Liver (tissue), 9 donors: ENCODE results near the gene MGAT5. TPM values are rescaled to one million over a fixed set of nuclear protein-coding genes. Genes with fewer than 3 reads are reported as not detected.

ENCODE experiments used
- DNase-seq: peaks from one replicate; pipeline ENCODE4 v3.0.0-alpha.2; 2017; ENCODE audit warnings: low spot score
- H3K27ac ChIP-seq, 2 donors: one replicate each; pipeline ENCODE4 v1.7.0; 2013; ENCODE audit warnings: inconsistent platforms in 2 of 2, low read length in 2 of 2, control low read depth in 1 of 2, low read depth in 1 of 2, mild to moderate bottlenecking in 1 of 2
- H3K27me3 ChIP-seq, 4 donors: one replicate each; pipeline versions ENCODE4 v1.6.1 to v1.7.0; 2013; ENCODE audit warnings: low read length in 3 of 4, inconsistent platforms in 1 of 4, mild to moderate bottlenecking in 1 of 4, moderate library complexity in 1 of 4; ENCODE audit not compliant: control insufficient read depth in 4 of 4, insufficient read depth in 4 of 4
- H3K36me3 ChIP-seq, 4 donors: one replicate each; pipeline versions ENCODE4 v1.6.1 to v1.7.0; 2013; ENCODE audit warnings: low read length in 3 of 4, mild to moderate bottlenecking in 3 of 4, low read depth in 1 of 4, moderate library complexity in 1 of 4; ENCODE audit not compliant: control insufficient read depth in 4 of 4, insufficient read depth in 3 of 4
- H3K4me1 ChIP-seq, 4 donors: one replicate each; pipeline versions ENCODE4 v1.6.1 to v1.7.0; 2013; ENCODE audit warnings: low read length in 3 of 4, mild to moderate bottlenecking in 3 of 4, moderate library complexity in 1 of 4; ENCODE audit not compliant: control insufficient read depth in 4 of 4, insufficient read depth in 4 of 4
- H3K4me3 ChIP-seq, 3 donors: one replicate each; pipeline versions ENCODE4 v1.6.1 to v1.7.0; 2013; ENCODE audit warnings: low read length in 3 of 3, control low read depth in 1 of 3, low read depth in 1 of 3, mild to moderate bottlenecking in 1 of 3
- H3K9ac ChIP-seq, 2 donors: one replicate each; pipeline ENCODE4 v1.7.0; 2013; ENCODE audit warnings: low read length in 2 of 2, mild to moderate bottlenecking in 2 of 2, moderate library complexity in 2 of 2, control low read depth in 1 of 2, low read depth in 1 of 2
- H3K9me3 ChIP-seq, 4 donors: one replicate each; pipeline versions ENCODE4 v1.6.1 to v1.7.0; 2013; ENCODE audit warnings: low read length in 3 of 4; ENCODE audit not compliant: control insufficient read depth in 4 of 4
- ATF3 ChIP-seq: IDR thresholded peaks from 2 replicates; pipeline ENCODE4 v1.6.1; 2016; ENCODE audit warnings: antibody characterized with exemption
- EGR1 ChIP-seq, 2 donors: IDR thresholded peaks; 2 replicates each; pipeline ENCODE4 v1.6.1; 2016 to 2018; ENCODE audit warnings: antibody characterized with exemption in 2 of 2, low read depth in 2 of 2
- FOXA1 ChIP-seq: IDR thresholded peaks from 2 replicates; pipeline ENCODE4 v1.6.1; 2016; ENCODE audit warnings: antibody characterized with exemption
- FOXA2 ChIP-seq: IDR thresholded peaks from 2 replicates; pipeline ENCODE4 v1.6.1; 2016; ENCODE audit warnings: antibody characterized with exemption
- GABPA ChIP-seq, 2 donors: IDR thresholded peaks in 1 of 2; conservative IDR thresholded peaks in 1 of 2; 2 replicates each; pipeline ENCODE4 v1.6.1; 2016; ENCODE audit warnings: antibody characterized with exemption in 2 of 2, mild to moderate bottlenecking in 1 of 2, moderate library complexity in 1 of 2
- HNF4A ChIP-seq, 2 donors: conservative IDR thresholded peaks; 2 replicates each; pipeline ENCODE4 v1.6.1; 2016; ENCODE audit warnings: antibody characterized with exemption in 2 of 2, mild to moderate bottlenecking in 2 of 2
- HNF4G ChIP-seq: IDR thresholded peaks from 2 replicates; pipeline ENCODE4 v1.6.1; 2016; ENCODE audit warnings: antibody characterized with exemption
- JUND ChIP-seq, 2 donors: IDR thresholded peaks; 2 replicates each; pipeline ENCODE4 v1.6.1; 2016; ENCODE audit warnings: antibody characterized with exemption in 2 of 2
- MAX ChIP-seq: IDR thresholded peaks from 2 replicates; pipeline ENCODE4 v1.6.1; 2016; ENCODE audit warnings: antibody characterized with exemption
- NR2F2 ChIP-seq: IDR thresholded peaks from 2 replicates; pipeline ENCODE4 v1.6.1; 2016; ENCODE audit warnings: antibody characterized with exemption
- RAD21 ChIP-seq, 2 donors: IDR thresholded peaks; 2 replicates each; pipeline ENCODE4 v1.6.1; 2016; ENCODE audit warnings: antibody characterized with exemption in 2 of 2, mild to moderate bottlenecking in 2 of 2
- REST ChIP-seq: IDR thresholded peaks from 2 replicates; pipeline ENCODE4 v1.6.1; 2016; ENCODE audit warnings: antibody characterized with exemption, mild to moderate bottlenecking
- RXRA ChIP-seq, 2 donors: IDR thresholded peaks; 2 replicates each; pipeline ENCODE4 v1.6.1; 2017 to 2018; ENCODE audit warnings: antibody characterized with exemption in 2 of 2, mild to moderate bottlenecking in 1 of 2
- SP1 ChIP-seq: IDR thresholded peaks from 2 replicates; pipeline ENCODE4 v1.6.1; 2018; ENCODE audit warnings: antibody characterized with exemption, mild to moderate bottlenecking
- TAF1 ChIP-seq: conservative IDR thresholded peaks from 2 replicates; pipeline ENCODE4 v1.6.1; 2016; ENCODE audit warnings: antibody characterized with exemption, mild to moderate bottlenecking
- YY1 ChIP-seq: IDR thresholded peaks from 2 replicates; pipeline ENCODE4 v1.6.1; 2016; ENCODE audit warnings: antibody characterized with exemption, mild to moderate bottlenecking
- ZBTB33 ChIP-seq: IDR thresholded peaks from 2 replicates; pipeline ENCODE4 v1.6.1; 2016; ENCODE audit warnings: antibody characterized with exemption
- WGBS: extraction: QIAGEN DNeasy Blood & Tissue Kit; methylation state at CpG from one replicate; pipeline ENCODE4 v1.1.7; 2013; 5-methylcytosine and 5-hydroxymethylcytosine counted together
- polyA plus RNA-seq, 2 donors: library from polyadenylated mRNA; stranded (reverse) in 1 of 2; unstranded in 1 of 2; fragments of 200-250 nt in 1 of 2; fragments of >200 nt in 1 of 2; fragmentation: Nextera tagmentation in 1 of 2; extraction: Ambion mirVana in 1 of 2; gene quantifications; one replicate each; pipeline versions ENCODE4 v1.2.1 to v1.2.3, GENCODE V29; 2013 to 2015
- total RNA-seq, 2 donors: library from RNA; depleted of rRNA; stranded (reverse); fragments of >200 nt; gene quantifications; one replicate each; pipeline ENCODE4 v1.2.3, GENCODE V29; 2014
- TF ChIP-seq, protein P1 (sequence below): fragments of 150-350 bp; IDR thresholded peaks from 2 replicates; pipeline ENCODE4 v1.5.1; 2017; ENCODE audit warnings: improper control_type of control experiment, low read depth, low read length; ENCODE audit not compliant: missing input control
- donor health status: healthy.
- donor health status: healthy.
- donor health status: healthy.
- donor health status: healthy.
- donor health status: healthy.

The MGAT5 gene
- total and polyA plus RNA-seq, 4 donors = 1.8 to 12.7 (median 5.6) TPM

DNA sequence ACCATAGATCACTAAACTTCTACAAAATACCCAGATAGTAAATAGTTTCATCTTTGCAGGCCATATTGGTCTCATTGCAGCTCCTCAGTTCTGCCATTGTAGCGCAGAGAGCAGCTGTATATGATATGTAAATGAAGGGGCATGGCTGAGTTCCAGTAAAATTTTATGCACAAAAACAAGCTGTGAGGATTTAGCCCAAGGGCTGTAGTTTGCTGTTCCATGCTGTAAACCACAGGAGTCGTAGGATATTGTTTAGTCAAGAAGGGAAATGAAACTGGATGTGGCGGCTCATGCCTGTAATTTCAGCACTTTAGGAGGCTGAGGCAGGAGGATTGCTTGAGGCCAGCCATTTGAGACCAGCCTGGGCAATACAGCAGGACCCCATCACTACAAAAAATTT lies 83.0 kb downstream of the MGAT5 start:
- WGBS = 92% methylated on average over 3 of the region's 3 CpGs
- Histone ChIP-seq H3K4me1 (no peaks in the 10 kb centered on the region), H3K27ac (no peak overlapping the region), H3K4me3 (no peak overlapping the region), H3K36me3 (no peaks in the 10 kb centered on the region), H3K9me3 (no peaks in the 10 kb centered on the region), H3K9ac (no peak overlapping the region), H3K27me3 (no peaks in the 10 kb centered on the region)
- DNase-seq = no peak
- no peak for TF ChIP-seq JUND (IDR thresholded peaks at IDR 0.05)
- no peak for TF ChIP-seq YY1
- TF ChIP-seq ZBTB33 = no peak
- no peak for TF ChIP-seq GABPA (IDR thresholded peaks at IDR 0.05 in 1 of 2, conservative IDR thresholded peaks at IDR 0.05 in 1 of 2)
- TF ChIP-seq MAX = no peak
- no peak for TF ChIP-seq FOXA2
- no peak for TF ChIP-seq HNF4A (conservative IDR thresholded peaks at IDR 0.05)
- no peak for TF ChIP-seq RAD21 (IDR thresholded peaks at IDR 0.05)
- no peak for TF ChIP-seq NR2F2
- TF ChIP-seq TAF1 = no peak
- no peak for TF ChIP-seq EGR1 (IDR thresholded peaks at IDR 0.05; ENCODE audit: low read depth in 2 of 2)
- TF ChIP-seq FOXA1 = no peak
- TF ChIP-seq HNF4G = no peak
- TF ChIP-seq ATF3 = no peak
- TF ChIP-seq, protein P1, sequence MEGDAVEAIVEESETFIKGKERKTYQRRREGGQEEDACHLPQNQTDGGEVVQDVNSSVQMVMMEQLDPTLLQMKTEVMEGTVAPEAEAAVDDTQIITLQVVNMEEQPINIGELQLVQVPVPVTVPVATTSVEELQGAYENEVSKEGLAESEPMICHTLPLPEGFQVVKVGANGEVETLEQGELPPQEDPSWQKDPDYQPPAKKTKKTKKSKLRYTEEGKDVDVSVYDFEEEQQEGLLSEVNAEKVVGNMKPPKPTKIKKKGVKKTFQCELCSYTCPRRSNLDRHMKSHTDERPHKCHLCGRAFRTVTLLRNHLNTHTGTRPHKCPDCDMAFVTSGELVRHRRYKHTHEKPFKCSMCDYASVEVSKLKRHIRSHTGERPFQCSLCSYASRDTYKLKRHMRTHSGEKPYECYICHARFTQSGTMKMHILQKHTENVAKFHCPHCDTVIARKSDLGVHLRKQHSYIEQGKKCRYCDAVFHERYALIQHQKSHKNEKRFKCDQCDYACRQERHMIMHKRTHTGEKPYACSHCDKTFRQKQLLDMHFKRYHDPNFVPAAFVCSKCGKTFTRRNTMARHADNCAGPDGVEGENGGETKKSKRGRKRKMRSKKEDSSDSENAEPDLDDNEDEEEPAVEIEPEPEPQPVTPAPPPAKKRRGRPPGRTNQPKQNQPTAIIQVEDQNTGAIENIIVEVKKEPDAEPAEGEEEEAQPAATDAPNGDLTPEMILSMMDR = no peak
- no peak for TF ChIP-seq REST
- TF ChIP-seq RXRA (IDR thresholded peaks at IDR 0.05) = no peak
- TF ChIP-seq SP1 = no peak
